B cell (primary cell): ENCODE data around the gene ZNF23.

ENCODE experiments used
- CTCF ChIP-seq: fragments of 200-600 bp; IDR thresholded peaks from one replicate; pipeline ENCODE4 v1.8.0; 2022; ENCODE audit warnings: antibody characterized with exemption, mild to moderate bottlenecking
- EZH2 ChIP-seq: IDR thresholded peaks from 2 replicates; pipeline ENCODE4 v1.6.1; 2012; ENCODE audit warnings: borderline replicate concordance, low read depth, mild to moderate bottlenecking, moderate library complexity, low read length; ENCODE audit not compliant: insufficient read depth, poor library complexity, severe bottlenecking

- TF ChIP-seq CTCF, result no peak
- no peak for TF ChIP-seq EZH2
Observed at GRCh38 chr16:71402674-71403073, 59.4 kb downstream of the ZNF23 start.
